ENCODE results near the gene BCAS3.
"Not testable (repeated sequence)": the region's sequence is repeated elsewhere in the genome, so short reads cannot be mapped to it uniquely, and the experiment has no call there.

BCAS3 gene

GRCh38 chr17:61352781-61353491 is 675.3 kb downstream of the BCAS3 start:
- Histone ChIP-seq H4K20me1 (ENCODE audit: control insufficient read depth, insufficient read depth, low read depth, low read length) (no peaks in the 10 kb centered on the region), H3K36me3 (ENCODE audit: control insufficient read depth, low read length) (no peaks in the 10 kb centered on the region), H3K9me3 (ENCODE audit: control insufficient read depth, insufficient read depth, low read length) (no peaks in the 10 kb centered on the region), H3F3A (ENCODE audit: control insufficient read depth, insufficient read depth) (no peaks in the 10 kb centered on the region), H3K4me3 (ENCODE audit: low read length) (no peak overlapping the region), H3K27ac (ENCODE audit: low read depth, low read length) (no peak overlapping the region), H3K79me2 (ENCODE audit: control insufficient read depth, low read length) (peaks cover 7% of the 10 kb centered on the region; the same call in 1 of the 2 replicates), H3K27me3 (ENCODE audit: control insufficient read depth, low read length) (no peaks in the 10 kb centered on the region), H3K4me1 (ENCODE audit: control insufficient read depth, low read length) (no peaks in the 10 kb centered on the region), H3K4me2 (ENCODE audit: low read length) (no peak overlapping the region), H3K9me2 (replicated peaks; ENCODE audit: control insufficient read depth, low read length) (no peaks in the 10 kb centered on the region)
- no peak for TF ChIP-seq EZH2phosphoT487 (IDR thresholded peaks at IDR 0.05; ENCODE audit: borderline replicate concordance, low read length)
- TF ChIP-seq, protein P1, sequence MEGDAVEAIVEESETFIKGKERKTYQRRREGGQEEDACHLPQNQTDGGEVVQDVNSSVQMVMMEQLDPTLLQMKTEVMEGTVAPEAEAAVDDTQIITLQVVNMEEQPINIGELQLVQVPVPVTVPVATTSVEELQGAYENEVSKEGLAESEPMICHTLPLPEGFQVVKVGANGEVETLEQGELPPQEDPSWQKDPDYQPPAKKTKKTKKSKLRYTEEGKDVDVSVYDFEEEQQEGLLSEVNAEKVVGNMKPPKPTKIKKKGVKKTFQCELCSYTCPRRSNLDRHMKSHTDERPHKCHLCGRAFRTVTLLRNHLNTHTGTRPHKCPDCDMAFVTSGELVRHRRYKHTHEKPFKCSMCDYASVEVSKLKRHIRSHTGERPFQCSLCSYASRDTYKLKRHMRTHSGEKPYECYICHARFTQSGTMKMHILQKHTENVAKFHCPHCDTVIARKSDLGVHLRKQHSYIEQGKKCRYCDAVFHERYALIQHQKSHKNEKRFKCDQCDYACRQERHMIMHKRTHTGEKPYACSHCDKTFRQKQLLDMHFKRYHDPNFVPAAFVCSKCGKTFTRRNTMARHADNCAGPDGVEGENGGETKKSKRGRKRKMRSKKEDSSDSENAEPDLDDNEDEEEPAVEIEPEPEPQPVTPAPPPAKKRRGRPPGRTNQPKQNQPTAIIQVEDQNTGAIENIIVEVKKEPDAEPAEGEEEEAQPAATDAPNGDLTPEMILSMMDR (IDR thresholded peaks at IDR 0.05; ENCODE audit: low read depth, low read length, poor library complexity, severe bottlenecking): no peak

DNA sequence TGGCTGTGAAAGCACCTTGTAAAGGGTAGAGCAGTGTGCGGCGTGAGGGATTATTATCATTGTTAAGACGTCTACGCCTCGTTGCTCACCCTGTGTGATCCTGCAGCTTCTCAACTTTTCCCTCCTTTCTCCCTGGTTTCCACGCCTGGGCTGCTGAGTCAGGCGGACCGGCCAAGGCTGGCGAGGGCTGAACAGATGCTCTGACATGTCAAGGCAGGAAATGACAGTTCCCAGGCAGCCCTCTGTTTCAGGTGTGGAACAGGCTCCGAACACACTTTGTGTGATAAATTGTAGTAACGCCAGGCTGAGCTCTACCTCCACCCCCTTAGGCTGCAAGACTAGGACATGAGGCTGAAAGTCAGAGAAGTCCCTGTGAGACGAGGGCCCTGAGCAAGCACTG is 676.0 kb downstream of the BCAS3 start:
- Histone ChIP-seq H3K4me2 (ENCODE audit: low read length) (no peak overlapping the region), H3K4me1 (ENCODE audit: control insufficient read depth, low read length) (no peaks in the 10 kb centered on the region), H3F3A (ENCODE audit: control insufficient read depth, insufficient read depth) (no peaks in the 10 kb centered on the region), H3K4me3 (ENCODE audit: low read length) (no peak overlapping the region), H4K20me1 (ENCODE audit: control insufficient read depth, insufficient read depth, low read depth, low read length) (no peaks in the 10 kb centered on the region), H3K27me3 (ENCODE audit: control insufficient read depth, low read length) (no peaks in the 10 kb centered on the region), H3K36me3 (ENCODE audit: control insufficient read depth, low read length) (no peaks in the 10 kb centered on the region), H3K79me2 (ENCODE audit: control insufficient read depth, low read length) (peaks cover 7% of the 10 kb centered on the region; the same call in 1 of the 2 replicates), H3K9me2 (replicated peaks; ENCODE audit: control insufficient read depth, low read length) (no peaks in the 10 kb centered on the region), H3K27ac (ENCODE audit: low read depth, low read length) (no peak overlapping the region), H3K9me3 (ENCODE audit: control insufficient read depth, insufficient read depth, low read length) (no peaks in the 10 kb centered on the region)
- TF ChIP-seq EZH2phosphoT487 (IDR thresholded peaks at IDR 0.05; ENCODE audit: borderline replicate concordance, low read length): no peak
- TF ChIP-seq, protein P1 (IDR thresholded peaks at IDR 0.05; ENCODE audit: low read depth, low read length, poor library complexity, severe bottlenecking): no peak

DNA sequence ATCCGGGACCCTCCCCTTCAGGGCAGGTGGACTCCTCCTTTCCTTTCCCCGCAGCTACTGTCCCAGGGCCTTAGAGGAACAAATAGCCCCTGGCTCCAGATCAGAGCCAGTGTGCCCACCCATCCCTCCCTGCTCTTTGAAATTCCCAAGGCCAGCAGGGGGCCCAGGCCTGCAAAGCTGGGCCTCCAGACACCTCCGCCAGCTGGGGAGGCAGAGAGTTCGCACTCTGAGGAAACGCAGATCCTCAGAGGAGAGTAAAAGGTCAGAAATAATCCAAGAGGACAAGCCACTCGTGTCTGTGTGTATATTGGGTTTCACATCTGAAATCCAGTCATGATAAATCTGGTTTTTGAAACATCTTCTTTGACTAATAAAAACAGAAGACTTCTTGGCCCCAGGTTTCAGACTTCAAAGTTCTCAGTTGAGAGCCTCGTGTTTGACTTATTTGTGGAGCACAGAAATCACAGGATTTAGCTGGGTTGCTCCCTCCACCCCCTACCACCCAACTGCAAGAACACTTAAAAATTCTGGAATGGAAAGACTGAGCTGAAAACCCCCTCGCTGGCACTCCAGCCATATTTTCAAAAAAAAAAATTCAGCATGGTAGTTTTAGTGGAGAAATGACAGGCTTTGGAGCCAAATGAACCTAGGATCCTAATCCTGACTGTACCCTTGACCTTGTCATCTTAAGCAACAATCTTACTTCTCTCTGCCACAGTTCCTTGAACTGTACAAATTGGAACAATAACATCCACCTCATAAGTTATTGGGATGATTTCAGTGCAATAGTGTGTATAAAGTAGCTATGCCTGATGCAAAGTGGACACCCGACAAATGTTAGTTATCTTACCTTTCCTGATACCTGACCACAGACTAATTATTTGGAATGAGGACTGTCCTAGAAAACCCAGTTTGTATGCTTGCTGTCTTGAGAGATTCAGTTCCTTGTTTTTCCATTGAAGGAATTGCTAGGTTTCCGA is 677.5 kb downstream of the BCAS3 start:
- no peaks in the 10 kb centered on the region for H3K4me1 ChIP-seq (ENCODE audit: control insufficient read depth, low read length)
- H3K36me3 ChIP-seq (ENCODE audit: control insufficient read depth, low read length): no peaks in the 10 kb centered on the region
- H3K79me2 ChIP-seq (ENCODE audit: control insufficient read depth, low read length): peaks cover 7% of the 10 kb centered on the region; the same call in 1 of the 2 replicates
- TF ChIP-seq, protein P1 (IDR thresholded peaks at IDR 0.05; ENCODE audit: low read depth, low read length, poor library complexity, severe bottlenecking): no peak
- no peak for TF ChIP-seq EZH2phosphoT487 (IDR thresholded peaks at IDR 0.05; ENCODE audit: borderline replicate concordance, low read length)
- no peak overlapping the region for H3K27ac ChIP-seq (ENCODE audit: low read depth, low read length)
- H3F3A ChIP-seq (ENCODE audit: control insufficient read depth, insufficient read depth): no peaks in the 10 kb centered on the region
- no peak overlapping the region for H3K4me2 ChIP-seq (ENCODE audit: low read length)
- no peaks in the 10 kb centered on the region for H4K20me1 ChIP-seq (ENCODE audit: control insufficient read depth, insufficient read depth, low read depth, low read length)
- H3K9me3 ChIP-seq (ENCODE audit: control insufficient read depth, insufficient read depth, low read length): no peaks in the 10 kb centered on the region
- no peaks in the 10 kb centered on the region for H3K27me3 ChIP-seq (ENCODE audit: control insufficient read depth, low read length)
- no peak overlapping the region for H3K4me3 ChIP-seq (ENCODE audit: low read length)
- H3K9me2 ChIP-seq (replicated peaks; ENCODE audit: control insufficient read depth, low read length): no peaks in the 10 kb centered on the region

DNA sequence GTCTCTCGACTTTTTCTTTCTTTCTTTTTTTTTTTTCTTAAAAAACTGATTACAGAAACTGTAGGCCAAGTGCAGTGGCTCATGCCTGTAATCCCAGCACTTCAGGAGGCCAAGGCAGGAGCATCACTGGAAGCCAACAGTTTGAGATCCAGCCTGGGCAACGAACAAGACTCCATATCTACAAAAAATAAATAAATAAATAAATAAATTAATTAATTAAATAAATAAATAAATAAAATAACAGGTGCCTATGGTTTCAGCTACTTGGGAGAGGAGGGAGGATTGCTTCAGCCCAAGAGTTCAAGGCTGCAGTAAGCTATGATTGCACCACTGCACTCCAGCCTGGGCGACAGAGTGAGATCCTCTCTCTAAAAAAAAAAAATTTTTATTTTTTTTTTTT is 679.4 kb downstream of the BCAS3 start:
- H3K9me2 ChIP-seq (replicated peaks; ENCODE audit: control insufficient read depth, low read length); H3K4me1 ChIP-seq (ENCODE audit: control insufficient read depth, low read length); H3K4me3 ChIP-seq (ENCODE audit: low read length); H3K27ac ChIP-seq (ENCODE audit: low read depth, low read length); H3F3A ChIP-seq (ENCODE audit: control insufficient read depth, insufficient read depth); H4K20me1 ChIP-seq (ENCODE audit: control insufficient read depth, insufficient read depth, low read depth, low read length); H3K9me3 ChIP-seq (ENCODE audit: control insufficient read depth, insufficient read depth, low read length); H3K79me2 ChIP-seq (ENCODE audit: control insufficient read depth, low read length); H3K27me3 ChIP-seq (ENCODE audit: control insufficient read depth, low read length); H3K4me2 ChIP-seq (ENCODE audit: low read length); H3K36me3 ChIP-seq (ENCODE audit: control insufficient read depth, low read length): not testable (repeated sequence)

DNA sequence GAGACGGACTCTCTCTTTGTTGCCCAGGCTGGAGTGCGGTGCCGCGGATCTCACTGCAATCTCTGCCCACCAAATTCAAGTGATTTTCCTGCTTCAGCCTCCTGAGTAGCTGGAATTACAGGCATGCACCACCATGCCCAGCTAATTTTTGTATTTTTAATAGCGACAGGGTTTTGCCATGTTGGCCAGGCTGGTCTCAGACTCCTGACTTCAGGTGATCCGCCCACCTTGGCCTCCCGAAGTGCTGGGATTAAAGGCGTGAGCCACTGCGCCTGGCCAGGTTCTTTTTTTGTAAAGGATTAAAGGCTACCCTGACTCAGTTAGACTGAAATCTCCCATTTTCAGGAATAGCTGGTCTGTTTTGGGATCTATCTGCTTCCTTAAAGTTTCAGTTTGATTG is 681.9 kb downstream of the BCAS3 start:
- H3K9me3 ChIP-seq (ENCODE audit: control insufficient read depth, insufficient read depth, low read length); H3K4me2 ChIP-seq (ENCODE audit: low read length); H3K4me1 ChIP-seq (ENCODE audit: control insufficient read depth, low read length); H3K27me3 ChIP-seq (ENCODE audit: control insufficient read depth, low read length); H3K36me3 ChIP-seq (ENCODE audit: control insufficient read depth, low read length); H3K9me2 ChIP-seq (replicated peaks; ENCODE audit: control insufficient read depth, low read length); H3K27ac ChIP-seq (ENCODE audit: low read depth, low read length); H4K20me1 ChIP-seq (ENCODE audit: control insufficient read depth, insufficient read depth, low read depth, low read length); H3K79me2 ChIP-seq (ENCODE audit: control insufficient read depth, low read length); H3F3A ChIP-seq (ENCODE audit: control insufficient read depth, insufficient read depth); H3K4me3 ChIP-seq (ENCODE audit: low read length): not testable (repeated sequence)

All from DOHH2 (cell line).